ENCODE results near the gene CDH4. TPM values are rescaled to one million over a fixed set of nuclear protein-coding genes. Genes with fewer than 3 reads are reported as not detected.

Gene CDH4
- total and polyA plus RNA-seq, 2 donors (not counting 3 experiments of a cell fraction or from before 2014, with no cell fraction given) = 0.17 to 0.51 TPM

DNA sequence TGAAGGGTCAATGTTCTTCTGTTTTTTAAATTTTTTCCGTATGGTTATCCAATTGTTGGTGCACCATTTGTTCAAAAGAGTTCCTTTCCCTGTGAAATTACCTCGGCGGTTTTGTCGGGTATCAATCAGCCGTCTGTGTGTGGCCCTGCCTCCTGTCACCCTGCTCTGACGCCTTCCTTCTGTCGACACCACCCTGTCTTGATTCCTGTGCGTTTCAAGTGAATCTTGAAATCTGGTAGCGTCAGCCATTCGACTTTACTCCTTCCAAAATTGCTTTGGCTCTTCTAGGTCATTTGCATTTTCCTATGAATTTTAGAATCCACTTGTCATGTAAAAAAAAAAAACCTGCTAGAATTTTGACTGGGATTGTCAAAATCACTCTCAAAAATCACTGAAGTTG is 181.1 kb downstream of the CDH4 start:
- no peak overlapping the region for H3K4me3 ChIP-seq (replicated peaks in 1 of 3; ENCODE audit: insufficient read depth in 1 of 3, low read depth in 1 of 3, low read length in 3 of 3)
- TF ChIP-seq EZH2 (IDR thresholded peaks at IDR 0.05; ENCODE audit: borderline replicate concordance, low read depth, low read length, severe bottlenecking) (no peak), MAX (IDR thresholded peaks at IDR 0.05; ENCODE audit: insufficient read depth, insufficient read length) (no peak)
- POLR2A ChIA-PET = no interaction called here
- H3K27ac ChIP-seq (ENCODE audit: insufficient read depth, low read depth, low read length) = no peak overlapping the region
- H2AFZ ChIP-seq (ENCODE audit: low read depth, low read length) = no peak overlapping the region
- no peaks in the 10 kb centered on the region for H3K36me3 ChIP-seq (ENCODE audit: control insufficient read depth in 2 of 2, extremely low read depth in 1 of 2, insufficient read depth in 2 of 2, low read length in 2 of 2)
- dilution Hi-C loops (cut with MboI; ENCODE audit: extremely low pct_ligation_motif_present, low sequenced_read_pairs) = no loop called here
- no TSS peak for BruUV-seq (replicated peaks)
- CTCF ChIA-PET = no interaction called here
- no peaks in the 10 kb centered on the region for H3K79me2 ChIP-seq (ENCODE audit: control insufficient read depth, insufficient read depth, low read length)
- intact Hi-C loops (cut with micrococcal nuclease) = no loop called here
- DNase-seq (ENCODE audit: low read depth, low spot score) (no peak), FAIRE-seq (no peak)
- H3K9me1 ChIP-seq (replicated peaks; ENCODE audit: control insufficient read depth, extremely low read depth, insufficient read depth, low read length) = no peaks in the 10 kb centered on the region
- no peaks in the 10 kb centered on the region for H3K4me1 ChIP-seq (ENCODE audit: control insufficient read depth, extremely low read depth, insufficient read depth, low read length)
- no peak overlapping the region for H3K4me2 ChIP-seq (ENCODE audit: insufficient read depth, low read length)
- H4K20me1 ChIP-seq (replicated peaks; ENCODE audit: control insufficient read depth, extremely low read depth, insufficient read depth, low read length) = no peaks in the 10 kb centered on the region
- H3K9me3 ChIP-seq (replicated peaks; ENCODE audit: control insufficient read depth, insufficient read depth, low read length) = peaks cover 7% of the 10 kb centered on the region
- no peak overlapping the region for H3K9ac ChIP-seq (replicated peaks; ENCODE audit: extremely low read depth, insufficient read depth, low read length)
- no peaks in the 10 kb centered on the region for H3K27me3 ChIP-seq (ENCODE audit: control insufficient read depth in 2 of 2, insufficient read depth in 2 of 2, low read length in 2 of 2)

- no peak overlapping the region for H3K9ac ChIP-seq (replicated peaks; ENCODE audit: extremely low read depth, insufficient read depth, low read length)
- POLR2A ChIA-PET = no interaction called here
- no peak overlapping the region for H3K4me3 ChIP-seq (replicated peaks in 1 of 3; ENCODE audit: insufficient read depth in 1 of 3, low read depth in 1 of 3, low read length in 3 of 3)
- no peak for FAIRE-seq
- peaks cover 7% of the 10 kb centered on the region for H3K9me3 ChIP-seq (replicated peaks; ENCODE audit: control insufficient read depth, insufficient read depth, low read length)
- CTCF ChIA-PET = no interaction called here
- dilution Hi-C loops (cut with MboI; ENCODE audit: extremely low pct_ligation_motif_present, low sequenced_read_pairs) (no loop called here), intact Hi-C loops (cut with micrococcal nuclease) (no loop called here)
- H3K9me1 ChIP-seq (replicated peaks; ENCODE audit: control insufficient read depth, extremely low read depth, insufficient read depth, low read length) = no peaks in the 10 kb centered on the region
- no TSS peak for BruUV-seq (replicated peaks)
- no peak for TF ChIP-seq POLR2AphosphoS5 (IDR thresholded peaks at IDR 0.05; ENCODE audit: insufficient read depth, low read depth, low read length)
- TF ChIP-seq POLR2A (IDR thresholded peaks at IDR 0.05; ENCODE audit: low read depth, low read length) = no peak
- TF ChIP-seq FOS (IDR thresholded peaks at IDR 0.05; ENCODE audit: borderline replicate concordance, insufficient read depth, low read length) = no peak
- no peak overlapping the region for H3K27ac ChIP-seq (ENCODE audit: insufficient read depth, low read depth, low read length)
- no peaks in the 10 kb centered on the region for H3K79me2 ChIP-seq (ENCODE audit: control insufficient read depth, insufficient read depth, low read length)
- no peak for DNase-seq (ENCODE audit: low read depth, low spot score)
- H3K4me2 ChIP-seq (ENCODE audit: insufficient read depth, low read length) = no peak overlapping the region
- H3K4me1 ChIP-seq (ENCODE audit: control insufficient read depth, extremely low read depth, insufficient read depth, low read length) = no peaks in the 10 kb centered on the region
- H3K27me3 ChIP-seq (ENCODE audit: control insufficient read depth in 2 of 2, insufficient read depth in 2 of 2, low read length in 2 of 2) = no peaks in the 10 kb centered on the region
- no peaks in the 10 kb centered on the region for H3K36me3 ChIP-seq (ENCODE audit: control insufficient read depth in 2 of 2, extremely low read depth in 1 of 2, insufficient read depth in 2 of 2, low read length in 2 of 2)
- no peaks in the 10 kb centered on the region for H4K20me1 ChIP-seq (replicated peaks; ENCODE audit: control insufficient read depth, extremely low read depth, insufficient read depth, low read length)
- H2AFZ ChIP-seq (ENCODE audit: low read depth, low read length) = no peak overlapping the region
Observed at GRCh38 chr20:61433816-61434215, 181.8 kb downstream of the CDH4 start.

Data from endothelial cell of umbilical vein (primary cell).